Left ventricle myocardium superior (tissue), 1 donor: ENCODE data around the gene AZIN2. TPM values are rescaled to one million over a fixed set of nuclear protein-coding genes. Genes with fewer than 3 reads are reported as not detected.

Experiments used
- ATAC-seq: fragments of 200-7000 bp; cut with Tn5 transposase; one replicate; pipeline ENCODE4 v1.9.1; 2020; ENCODE audit warnings: mild to moderate bottlenecking, moderate library complexity
- DNase-seq: peaks from one replicate; pipeline ENCODE4 v3.0.0-alpha.2; 2020
- intact Hi-C: fragments of 100-400 bp; cut with micrococcal nuclease; formaldehyde crosslinking; loops from one replicate; pipeline ENCODE4 v1.11.0; 2022
- total RNA-seq: library from RNA; stranded (reverse); fragmentation: NEBNext Ultra II Directional; extraction: Animal tissue kit (Norgen Biotek cat#: 25700); gene quantifications from one replicate; pipeline ENCODE4 v1.2.1, GENCODE V29; 2021
- donor health status: DM: no; HTN: yes; CAD: no; lungs with severe emphysema.

AZIN2 gene
- total RNA-seq, 1 donor from 2014 or later, result 3.3 TPM

GRCh38 chr1:33142483-33143064 lies 61.6 kb downstream of the AZIN2 start:
- ATAC-seq (peak; percentile 66), DNase-seq (no peak)
- intact Hi-C loops, result no loop called here

- intact Hi-C loops, result no loop called here
- DNase-seq (no peak), ATAC-seq (peak; percentile 59)
Measured at GRCh38 chr1:33143176-33143575, 62.2 kb downstream of the AZIN2 start.

DNA sequence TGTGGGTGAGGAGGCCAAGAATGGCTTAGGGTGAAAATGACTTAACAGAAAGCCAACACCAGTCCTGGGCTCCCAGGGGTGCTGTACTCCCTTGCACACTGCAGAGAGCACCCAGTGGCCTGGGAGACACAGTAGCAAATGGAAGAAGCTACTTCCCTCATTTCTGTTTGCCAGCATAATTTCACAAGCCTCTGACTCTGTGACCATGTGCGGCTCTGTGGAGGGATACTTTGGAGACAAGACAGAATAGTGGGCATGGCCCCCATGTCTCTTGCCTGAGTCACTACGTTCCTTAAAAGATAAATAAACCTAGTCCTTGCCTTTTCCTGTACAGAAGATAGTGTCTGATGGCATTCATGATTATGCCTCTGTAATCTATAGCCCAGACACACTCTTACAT lies 62.7 kb downstream of the AZIN2 start:
- DNase-seq (no peak), ATAC-seq (no peak)
- intact Hi-C loops, result no loop called here

- DNase-seq, result no peak
- no peak for ATAC-seq
- intact Hi-C loops, result no loop called here
Measured at GRCh38 chr1:33146003-33146402, 65.0 kb downstream of the AZIN2 start.

GRCh38 chr1:33147275-33147996 lies 66.5 kb downstream of the AZIN2 start:
- no peak for ATAC-seq
- DNase-seq, result no peak
- intact Hi-C loops, result no loop called here

GRCh38 chr1:33147997-33148314 lies 67.0 kb downstream of the AZIN2 start:
- DNase-seq (no peak), ATAC-seq (no peak)
- intact Hi-C loops, result no loop called here

DNA sequence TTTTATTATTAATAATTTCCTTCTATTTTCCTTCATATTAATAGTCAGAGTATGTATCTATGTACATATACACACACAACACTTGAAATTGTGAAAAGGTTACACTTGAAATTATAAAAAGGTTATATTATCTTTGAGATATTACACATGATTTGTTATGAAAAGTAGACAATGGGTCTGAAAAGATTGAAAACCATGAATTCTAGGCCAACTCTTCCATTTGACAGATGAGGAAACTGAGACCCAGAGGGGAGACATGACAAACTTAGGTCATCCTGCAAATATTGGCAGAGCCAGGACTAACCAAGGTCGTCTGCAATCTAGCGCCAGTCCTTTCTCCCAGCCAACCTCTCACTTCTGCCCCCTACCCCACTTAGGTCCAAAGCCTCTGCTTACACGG lies 67.7 kb downstream of the AZIN2 start:
- intact Hi-C loops, result no loop called here
- no peak for DNase-seq
- ATAC-seq, result no peak

DNA sequence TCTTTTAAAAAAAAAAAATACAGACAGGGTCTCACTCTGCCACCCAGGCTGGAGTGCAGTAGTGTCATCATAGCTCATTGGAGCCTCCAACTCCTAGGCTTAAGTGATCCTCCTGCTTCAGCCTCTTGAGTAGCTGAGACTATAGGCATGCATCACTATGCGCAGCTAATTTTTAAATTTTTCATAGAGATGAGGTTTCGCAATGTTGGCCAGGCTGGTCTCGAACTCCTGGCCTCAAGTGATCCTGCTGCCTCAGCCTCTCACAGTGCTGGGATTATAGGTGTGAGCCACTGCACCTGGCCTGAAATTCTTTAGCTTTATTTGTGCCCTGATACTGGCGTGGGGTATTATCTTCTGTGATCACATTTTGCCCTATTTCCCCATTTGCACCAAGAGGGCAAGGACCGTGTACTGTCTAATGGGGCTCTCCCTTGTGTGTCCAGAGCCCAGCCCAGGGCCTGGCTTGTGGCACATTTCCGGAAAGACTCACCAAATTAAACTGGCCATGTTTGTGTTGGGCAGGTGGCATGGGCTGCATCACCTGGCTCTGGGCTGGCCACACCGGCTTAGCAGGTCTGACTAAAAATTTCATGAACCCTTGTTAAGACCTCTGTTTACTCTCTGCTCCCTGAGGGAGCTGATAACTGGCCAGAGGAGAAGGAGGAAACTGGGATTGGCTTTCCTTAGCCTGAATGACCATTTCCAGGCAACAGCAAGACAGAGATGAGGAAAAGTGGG lies 68.7 kb downstream of the AZIN2 start:
- DNase-seq (no peak), ATAC-seq (no peak)
- intact Hi-C loops, result no loop called here

GRCh38 chr1:33150522-33150921 lies 69.6 kb downstream of the AZIN2 start:
- ATAC-seq, result no peak
- intact Hi-C loops, result no loop called here
- DNase-seq, result no peak

GRCh38 chr1:33151116-33151515 lies 70.2 kb downstream of the AZIN2 start:
- DNase-seq (no peak), ATAC-seq (no peak)
- intact Hi-C loops, result no loop called here

DNA sequence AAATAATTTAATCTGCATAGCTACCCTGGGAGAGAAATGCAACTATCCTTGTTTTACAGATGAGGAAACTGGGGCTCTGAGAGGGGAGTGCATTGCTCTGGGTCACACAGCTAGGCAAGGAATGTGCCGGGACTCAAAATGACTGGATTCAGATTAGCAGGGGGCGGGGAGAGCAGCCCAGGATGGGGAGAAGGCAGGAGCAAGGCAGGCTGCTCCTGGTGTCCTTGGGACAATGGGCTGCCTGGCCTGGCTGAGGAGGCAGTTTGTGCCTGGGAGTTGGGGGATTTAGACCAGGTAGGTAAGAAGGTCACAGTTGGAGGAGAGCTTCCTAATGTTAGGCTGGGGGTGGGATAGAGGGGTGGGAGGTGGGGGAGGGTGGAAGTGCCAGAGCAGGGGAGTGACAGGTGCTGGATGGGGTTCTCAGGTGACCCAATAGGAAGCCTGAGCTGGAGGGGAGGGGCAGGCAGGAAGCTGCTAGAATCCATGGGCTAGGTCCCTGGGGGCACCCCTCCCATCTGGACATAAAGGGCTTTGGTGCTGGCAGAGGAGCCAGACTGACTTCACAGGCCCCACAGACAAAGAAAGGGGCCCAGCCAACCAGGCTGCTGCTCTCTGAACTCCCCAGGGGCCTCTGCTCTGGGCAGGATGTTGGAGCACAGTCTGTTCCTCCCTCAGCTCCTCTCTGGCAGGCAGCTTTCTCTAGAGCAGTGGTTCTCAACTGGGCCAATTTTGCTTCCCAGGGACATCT lies 71.9 kb downstream of the AZIN2 start:
- DNase-seq, result peak; percentile 92
- intact Hi-C loops, result no loop called here
- ATAC-seq, result peak; percentile 97

DNA sequence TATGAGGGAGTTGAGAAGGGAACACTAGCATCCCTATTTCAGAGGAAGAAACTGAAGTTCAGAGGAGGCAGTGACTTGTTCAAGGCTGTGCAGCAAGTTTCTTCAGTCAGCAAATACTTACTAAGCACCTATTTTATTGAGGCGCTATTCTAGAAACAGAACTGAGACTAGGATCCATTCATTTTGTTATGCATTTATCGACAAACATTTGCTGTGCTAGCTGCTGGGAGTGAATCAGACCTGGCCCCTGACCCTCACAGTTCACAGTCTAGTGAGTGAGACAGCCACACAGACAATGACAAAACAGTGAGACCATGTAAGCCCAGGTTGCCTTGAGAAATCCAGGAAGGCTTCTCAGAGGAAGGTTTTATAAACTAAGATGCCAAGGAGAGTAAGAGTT lies 72.7 kb downstream of the AZIN2 start:
- DNase-seq, result no peak
- intact Hi-C loops, result no loop called here
- no peak for ATAC-seq

DNA sequence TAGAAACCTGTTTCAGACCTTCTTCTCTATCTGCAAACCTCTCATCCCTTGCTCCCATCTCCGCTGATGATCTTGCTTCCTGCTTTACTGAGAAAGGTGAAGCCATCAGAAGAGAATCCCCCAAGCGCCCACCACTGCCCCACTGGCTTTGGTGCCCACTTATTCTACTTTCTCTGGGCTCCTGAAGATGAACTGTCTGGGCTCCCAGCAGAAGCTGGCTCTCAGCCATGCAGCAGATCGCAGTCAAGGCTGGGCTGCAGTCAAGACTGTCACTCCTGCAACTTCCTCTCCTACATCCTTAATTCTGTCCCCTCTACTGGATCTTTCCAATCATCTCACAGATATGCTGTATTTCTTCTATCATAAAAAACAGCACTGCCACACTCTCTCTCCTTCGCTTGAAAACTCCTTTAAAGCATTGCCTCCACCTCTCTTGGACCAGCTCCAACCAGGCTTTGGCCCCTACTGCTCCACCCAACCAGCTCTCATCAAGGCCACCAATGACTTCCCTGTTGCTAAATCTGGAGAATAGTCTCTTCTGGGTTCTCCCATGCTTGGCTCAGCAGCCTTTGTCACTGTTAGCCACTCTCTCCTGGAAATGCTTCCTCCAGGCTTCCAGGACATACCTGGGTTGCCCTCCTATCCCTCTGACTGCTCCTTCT lies 75.1 kb downstream of the AZIN2 start:
- ATAC-seq (no peak), DNase-seq (no peak)
- intact Hi-C loops, result no loop called here

- ATAC-seq (no peak), DNase-seq (no peak)
- intact Hi-C loops, result no loop called here
Measured at GRCh38 chr1:33157131-33157530, 76.2 kb downstream of the AZIN2 start.

- DNase-seq (no peak), ATAC-seq (no peak)
- intact Hi-C loops, result no loop called here
Measured at GRCh38 chr1:33158366-33158765, 77.4 kb downstream of the AZIN2 start.

DNA sequence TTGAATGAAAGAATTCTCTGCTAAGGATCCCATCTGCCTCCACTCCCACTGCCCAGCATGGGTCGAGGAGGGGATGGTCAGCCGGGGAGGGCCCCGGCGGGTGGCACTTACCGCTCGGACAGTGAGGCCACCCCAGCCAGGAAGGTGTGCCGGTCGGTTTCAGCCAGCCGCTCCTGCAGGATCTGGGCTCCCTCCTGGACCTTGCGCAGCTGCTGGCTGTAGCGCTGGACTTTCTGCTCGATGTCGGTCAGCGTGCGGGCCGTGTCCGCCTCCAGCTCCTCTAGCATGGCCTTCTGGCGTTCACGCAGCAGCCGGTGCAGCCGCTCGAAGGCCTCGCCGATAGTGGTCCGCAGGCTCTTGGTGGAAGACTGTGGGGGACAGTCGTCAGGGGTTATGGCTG lies 78.6 kb downstream of the AZIN2 start:
- no peak for ATAC-seq
- no peak for DNase-seq
- intact Hi-C loops, result no loop called here

- intact Hi-C loops, result no loop called here
- peak; percentile 82 for ATAC-seq
- DNase-seq, result peak; percentile 84
Measured at GRCh38 chr1:33161061-33161681, 80.2 kb downstream of the AZIN2 start.

GRCh38 chr1:33162141-33162540 lies 81.2 kb downstream of the AZIN2 start:
- no peak for ATAC-seq
- intact Hi-C loops, result no loop called here
- DNase-seq, result no peak
